Subcutaneous adipose tissue (tissue), 4 donors: ENCODE results near the gene KIF1C. TPM values are rescaled to one million over a fixed set of nuclear protein-coding genes. Genes with fewer than 3 reads are reported as not detected.

Experiments
- total RNA-seq, 4 donors: library from RNA; depleted of rRNA; stranded (reverse); fragments of >200 nt; gene quantifications; one replicate each; pipeline ENCODE4 v1.1.0, GENCODE V29; 2016
- TF ChIP-seq, protein P1 (sequence below): fragments of 450-650 bp; IDR thresholded peaks from one replicate; pipeline ENCODE4 v1.5.1; 2016; ENCODE audit warnings: low read depth, mild to moderate bottlenecking, control low read depth, antibody characterized with exemption, moderate library complexity

Gene KIF1C
- total RNA-seq, 4 donors from 2014 or later, result 32.3 to 162 (median 65.2) TPM

- TF ChIP-seq, protein P1, sequence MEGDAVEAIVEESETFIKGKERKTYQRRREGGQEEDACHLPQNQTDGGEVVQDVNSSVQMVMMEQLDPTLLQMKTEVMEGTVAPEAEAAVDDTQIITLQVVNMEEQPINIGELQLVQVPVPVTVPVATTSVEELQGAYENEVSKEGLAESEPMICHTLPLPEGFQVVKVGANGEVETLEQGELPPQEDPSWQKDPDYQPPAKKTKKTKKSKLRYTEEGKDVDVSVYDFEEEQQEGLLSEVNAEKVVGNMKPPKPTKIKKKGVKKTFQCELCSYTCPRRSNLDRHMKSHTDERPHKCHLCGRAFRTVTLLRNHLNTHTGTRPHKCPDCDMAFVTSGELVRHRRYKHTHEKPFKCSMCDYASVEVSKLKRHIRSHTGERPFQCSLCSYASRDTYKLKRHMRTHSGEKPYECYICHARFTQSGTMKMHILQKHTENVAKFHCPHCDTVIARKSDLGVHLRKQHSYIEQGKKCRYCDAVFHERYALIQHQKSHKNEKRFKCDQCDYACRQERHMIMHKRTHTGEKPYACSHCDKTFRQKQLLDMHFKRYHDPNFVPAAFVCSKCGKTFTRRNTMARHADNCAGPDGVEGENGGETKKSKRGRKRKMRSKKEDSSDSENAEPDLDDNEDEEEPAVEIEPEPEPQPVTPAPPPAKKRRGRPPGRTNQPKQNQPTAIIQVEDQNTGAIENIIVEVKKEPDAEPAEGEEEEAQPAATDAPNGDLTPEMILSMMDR, result no peak
Observed at GRCh38 chr17:4965311-4965986, 32.3 kb upstream of the KIF1C start.

DNA sequence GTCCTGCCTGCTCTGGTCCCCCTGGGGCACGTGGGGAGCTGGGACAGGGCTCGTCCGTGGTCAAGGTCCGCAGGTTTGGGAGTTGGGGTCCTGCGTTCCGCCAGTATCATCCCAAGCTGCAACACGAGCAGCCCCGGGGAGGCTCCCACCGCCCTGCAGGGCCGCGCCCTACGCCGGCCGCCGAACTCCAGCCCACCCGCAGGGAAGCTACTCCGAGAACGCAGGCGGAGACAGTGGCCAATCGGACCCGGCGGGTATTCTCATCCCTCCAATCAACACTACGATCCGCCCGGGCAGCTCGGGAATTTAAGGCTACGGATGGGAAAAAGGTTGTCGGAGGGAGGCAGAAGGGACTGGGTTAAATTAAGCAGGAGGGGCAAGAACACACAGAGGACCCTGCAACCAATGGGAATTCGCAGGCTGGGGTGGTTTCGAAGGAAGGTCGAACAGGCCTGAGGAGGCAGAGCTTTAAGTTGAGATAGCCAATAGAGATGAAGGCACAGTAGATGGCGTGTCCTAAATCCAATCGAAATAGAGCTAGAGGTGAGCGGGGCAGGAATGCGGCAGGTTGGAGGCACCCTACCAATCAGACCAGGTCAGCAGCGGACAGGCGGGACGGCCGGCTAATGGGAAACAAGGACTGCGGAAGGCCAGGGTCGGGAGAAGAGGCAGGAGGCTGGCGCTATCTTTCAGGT, 30.8 kb upstream of the KIF1C start:
- TF ChIP-seq, protein P1, result no peak

GRCh38 chr17:4967539-4968485, 29.9 kb upstream of the KIF1C start, which contains the start of gene SPAG7:
TSS of gene SPAG7 (minus strand) at chr17:4967817. CDS start at chr17:4967804, 13 bp downstream.
- TF ChIP-seq, protein P1, result no peak

GRCh38 chr17:4968486-4969046, 29.2 kb upstream of the KIF1C start:
- TF ChIP-seq, protein P1, result no peak

DNA sequence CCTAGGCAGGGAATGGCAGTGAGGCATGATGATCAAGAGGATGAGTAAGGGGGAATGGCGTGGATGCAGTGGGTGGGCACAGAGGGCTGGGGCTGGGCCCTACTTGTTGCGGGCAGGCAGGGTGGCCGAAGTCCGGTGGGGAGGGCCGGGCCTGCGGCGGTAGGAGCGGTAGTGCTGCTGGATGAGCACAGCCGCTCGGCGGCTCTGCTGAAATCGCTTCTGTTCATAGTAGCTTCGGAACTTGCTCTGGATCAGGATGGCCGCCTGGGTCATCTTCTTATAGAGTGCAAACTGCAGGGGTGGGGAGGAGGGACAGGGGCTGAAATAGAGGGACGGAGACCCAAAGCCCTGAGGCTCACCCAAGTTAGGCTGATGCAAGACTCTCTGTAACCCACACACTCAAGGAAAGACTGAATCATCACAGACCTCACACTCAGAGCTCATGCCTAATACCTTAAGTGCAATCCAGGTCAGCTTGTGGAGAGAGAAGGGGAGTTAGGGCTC, 28.7 kb upstream of the KIF1C start:
- TF ChIP-seq, protein P1, result no peak

- TF ChIP-seq, protein P1, result no peak
Observed at GRCh38 chr17:4969551-4970173, 28.1 kb upstream of the KIF1C start.
